ENCODE measurements around the gene JMJD8. TPM values are rescaled to one million over a fixed set of nuclear protein-coding genes. Genes with fewer than 3 reads are reported as not detected.

JMJD8 gene, protein sequence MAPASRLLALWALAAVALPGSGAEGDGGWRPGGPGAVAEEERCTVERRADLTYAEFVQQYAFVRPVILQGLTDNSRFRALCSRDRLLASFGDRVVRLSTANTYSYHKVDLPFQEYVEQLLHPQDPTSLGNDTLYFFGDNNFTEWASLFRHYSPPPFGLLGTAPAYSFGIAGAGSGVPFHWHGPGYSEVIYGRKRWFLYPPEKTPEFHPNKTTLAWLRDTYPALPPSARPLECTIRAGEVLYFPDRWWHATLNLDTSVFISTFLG
- total RNA-seq, result 45.7 and 62.3 TPM in 2 replicates

DNA sequence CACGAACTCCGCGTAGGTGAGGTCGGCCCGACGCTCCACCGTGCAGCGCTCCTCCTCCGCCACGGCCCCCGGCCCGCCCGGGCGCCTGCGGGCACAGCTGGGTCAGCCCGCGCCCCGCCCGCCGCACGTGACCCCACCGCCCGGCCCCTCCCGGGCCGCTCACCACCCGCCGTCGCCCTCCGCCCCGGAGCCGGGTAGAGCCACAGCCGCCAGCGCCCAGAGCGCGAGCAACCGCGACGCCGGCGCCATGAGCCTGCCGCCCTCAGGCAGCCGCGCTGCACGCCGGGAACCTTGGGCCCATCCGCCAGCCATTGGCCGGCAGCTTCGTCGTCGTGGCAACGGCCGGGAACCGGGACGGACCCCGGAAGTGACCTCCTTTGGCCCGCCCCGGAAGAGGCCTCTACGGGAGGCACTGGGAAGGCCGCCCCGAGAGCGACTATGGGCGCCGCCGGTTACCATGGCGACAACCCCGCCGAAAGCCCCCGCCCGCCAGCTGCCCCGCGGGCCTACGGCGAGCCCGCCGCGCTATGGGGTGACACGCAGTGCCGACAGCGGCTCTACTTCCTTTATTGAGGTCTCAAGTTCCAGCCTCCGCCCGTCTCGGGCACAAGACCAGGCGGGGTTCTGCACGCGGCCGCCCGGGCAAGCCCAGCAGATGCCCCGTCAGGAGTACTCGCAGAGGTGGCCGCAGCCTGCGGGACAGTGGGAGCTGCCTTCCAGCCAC, at the start of gene JMJD8:
TSS of gene JMJD8 (minus strand) at position 264 of the 724 bp plus-strand sequence. CDS start at position 249, 15 bp downstream.

DNA sequence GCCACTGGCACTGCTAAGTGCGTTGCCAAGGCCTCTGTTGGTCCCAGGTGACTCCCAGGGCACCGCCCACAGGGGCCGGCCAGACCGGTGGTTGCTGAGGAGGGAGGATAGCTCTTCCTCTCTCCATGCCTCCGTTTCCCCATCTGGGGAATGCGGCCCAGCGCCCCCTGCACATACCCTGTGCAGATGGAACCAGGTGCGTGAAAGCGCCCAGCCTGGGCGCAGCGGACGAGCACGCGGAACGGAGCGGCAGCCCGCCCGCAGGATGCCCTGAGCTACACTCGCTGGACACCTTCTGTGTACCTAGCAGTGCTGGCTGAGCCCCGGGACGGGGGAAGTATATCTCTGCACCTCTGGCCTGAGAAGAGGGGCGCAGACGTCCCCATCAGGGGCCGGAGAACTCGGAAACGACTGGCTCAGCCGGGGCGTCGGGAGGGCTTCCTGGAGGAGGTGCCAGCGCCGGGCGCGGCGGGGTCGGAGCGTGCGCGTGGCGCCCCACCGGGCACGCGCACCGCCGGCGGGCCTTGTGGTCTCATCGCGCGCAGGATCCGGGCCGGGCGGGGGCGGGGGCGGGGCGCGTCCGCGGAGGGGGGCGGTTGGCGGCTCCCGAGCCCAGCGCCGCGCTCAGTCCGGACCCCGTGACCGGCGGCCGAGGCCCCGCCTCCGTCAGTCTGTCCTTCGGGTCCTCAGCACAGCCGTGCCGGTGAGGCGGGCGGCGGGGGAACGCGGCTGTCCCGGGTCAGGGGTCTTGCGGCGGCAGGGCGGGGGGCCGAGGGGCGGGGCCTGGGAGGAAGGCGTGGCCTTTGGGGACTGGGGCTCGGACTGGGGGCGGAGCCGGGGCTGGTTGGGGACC, 42.5 kb upstream of the JMJD8 start, which contains the start of the genes CCDC78 and HAGHL:
TSS of gene CCDC78 (minus strand) at position 6 of the 853 bp plus-strand sequence. CDS start 76 bp downstream, outside the sequence.
TSS of gene HAGHL (plus strand) at position 669 of the 853 bp plus-strand sequence. CDS start 404 bp downstream, outside the sequence.

DNA sequence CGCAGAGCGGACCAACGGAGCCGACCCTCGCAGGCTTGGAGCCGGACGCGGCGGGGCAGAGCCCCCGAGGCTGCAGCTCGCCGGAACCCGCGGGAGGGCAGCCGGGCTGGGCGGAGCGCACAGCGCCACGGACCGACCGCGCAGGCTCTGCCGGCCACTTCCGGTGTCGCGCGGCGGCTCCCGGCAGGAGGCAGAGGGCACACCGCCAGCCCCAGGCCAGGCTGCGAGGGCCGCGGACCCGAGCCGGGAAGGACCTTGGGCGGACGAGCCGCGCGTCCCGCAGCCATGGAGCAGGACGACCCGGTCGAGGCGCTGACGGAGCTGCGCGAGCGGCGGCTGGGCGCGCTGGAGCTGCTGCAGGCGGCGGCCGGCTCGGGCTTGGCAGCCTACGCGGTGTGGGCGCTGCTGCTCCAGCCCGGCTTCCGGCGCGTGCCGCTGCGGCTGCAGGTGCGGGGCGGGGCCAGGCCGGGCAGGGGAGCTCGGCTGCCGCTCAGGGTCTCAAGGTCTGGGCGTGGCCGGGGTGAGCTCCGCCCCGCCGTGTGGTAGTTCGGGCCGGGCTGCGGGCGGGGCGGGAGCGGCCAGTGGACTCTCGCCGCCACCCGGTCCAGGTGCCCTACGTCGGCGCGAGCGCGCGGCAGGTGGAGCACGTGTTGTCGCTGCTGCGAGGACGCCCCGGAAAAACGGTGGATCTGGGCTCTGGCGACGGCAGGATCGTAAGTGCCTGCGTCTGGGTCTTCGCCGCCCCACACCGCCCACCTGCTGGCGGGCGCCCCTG, 37.0 kb upstream of the JMJD8 start, which contains the start of gene ANTKMT:
TSS of gene ANTKMT (plus strand) at position 157 of the 775 bp plus-strand sequence. CDS start at position 286, 129 bp downstream.

DNA sequence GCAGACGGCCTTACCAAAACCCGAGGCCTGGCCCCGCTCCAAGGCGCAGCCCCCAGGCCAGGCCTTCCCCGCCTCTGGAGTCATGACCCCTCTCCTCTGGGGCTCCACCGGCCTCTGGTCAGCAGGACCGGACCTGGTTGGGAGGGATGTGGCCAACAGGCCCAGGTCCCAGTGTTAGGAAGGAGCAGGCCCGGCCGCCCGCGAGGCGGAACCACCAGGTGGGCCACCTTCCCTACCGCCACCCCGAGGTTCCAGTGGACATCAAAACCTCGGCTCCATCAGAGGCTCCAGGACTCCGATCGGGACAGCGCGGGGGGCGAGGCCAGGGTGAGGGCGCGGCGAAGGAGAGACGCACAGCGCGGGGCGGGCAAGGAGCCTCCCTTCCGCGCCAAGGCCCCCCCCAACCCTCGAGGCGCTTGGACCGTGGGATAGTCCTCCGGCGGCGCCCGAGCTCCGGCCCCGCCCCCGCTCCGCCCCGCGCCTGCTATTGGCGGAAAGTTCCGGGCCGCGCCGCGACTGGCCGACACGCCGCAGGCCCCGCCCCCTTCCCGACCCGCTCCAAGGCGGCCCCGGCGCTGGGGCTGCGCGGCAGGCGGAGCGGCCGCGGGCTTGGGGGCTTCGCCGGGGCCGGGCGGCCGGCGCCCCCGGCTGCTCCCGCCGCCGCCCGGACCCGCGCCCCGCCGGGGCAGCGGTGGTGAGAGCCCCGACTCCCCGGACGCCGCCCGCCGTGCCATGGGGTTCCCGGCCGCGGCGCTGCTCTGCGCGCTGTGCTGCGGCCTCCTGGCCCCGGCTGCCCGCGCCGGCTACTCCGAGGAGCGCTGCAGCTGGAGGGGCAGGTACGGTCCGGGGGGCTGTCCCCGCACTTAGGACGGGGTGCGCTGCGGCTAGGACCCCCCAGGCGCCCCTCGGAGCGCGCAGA, 30.7 kb upstream of the JMJD8 start, which contains the start of gene METRN:
TSS of gene METRN (plus strand) at position 561 of the 919 bp plus-strand sequence. CDS start at position 733, 172 bp downstream.

DNA sequence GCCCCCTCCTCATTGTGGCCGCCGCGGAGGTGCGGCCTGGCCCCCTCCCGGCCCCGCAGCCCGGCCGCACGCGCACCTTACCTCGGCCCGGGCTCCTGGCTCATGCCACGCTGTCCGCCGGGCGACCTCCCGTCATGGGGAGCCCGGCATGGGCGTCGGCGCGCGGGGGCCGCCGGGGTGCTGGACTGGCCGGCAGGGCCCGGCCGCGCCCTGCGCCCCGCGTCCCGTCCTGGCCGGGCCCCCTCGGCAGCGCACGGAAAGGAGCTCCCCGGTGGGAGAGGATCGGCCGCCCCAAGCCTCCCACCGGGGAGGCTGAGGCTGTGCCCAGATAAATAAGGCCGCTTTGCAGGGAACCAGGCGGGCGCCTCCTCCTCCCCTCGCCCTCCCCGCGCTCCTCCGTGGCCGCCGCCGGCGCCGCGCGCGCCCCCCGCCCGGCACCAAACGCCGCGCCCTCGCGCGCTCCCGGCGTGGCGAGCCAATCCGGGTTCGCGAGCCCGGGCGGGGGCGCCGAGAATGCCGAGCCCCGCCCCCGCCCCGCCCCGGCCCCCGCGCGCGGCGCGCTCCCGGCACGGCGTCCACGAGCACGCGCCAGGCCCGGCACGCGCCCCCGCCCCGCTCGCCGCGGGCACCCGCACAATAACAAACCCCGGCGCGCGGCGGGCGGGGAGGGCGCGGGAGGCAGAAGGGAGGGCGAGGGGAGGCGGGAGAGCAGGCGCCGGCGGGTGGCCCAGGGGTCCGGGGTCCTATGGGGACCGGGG, 21.5 kb upstream of the JMJD8 start, which contains the start of gene FBXL16:
TSS of gene FBXL16 (minus strand) at position 371 of the 758 bp plus-strand sequence. CDS start 8,396 bp downstream, outside the sequence.

DNA sequence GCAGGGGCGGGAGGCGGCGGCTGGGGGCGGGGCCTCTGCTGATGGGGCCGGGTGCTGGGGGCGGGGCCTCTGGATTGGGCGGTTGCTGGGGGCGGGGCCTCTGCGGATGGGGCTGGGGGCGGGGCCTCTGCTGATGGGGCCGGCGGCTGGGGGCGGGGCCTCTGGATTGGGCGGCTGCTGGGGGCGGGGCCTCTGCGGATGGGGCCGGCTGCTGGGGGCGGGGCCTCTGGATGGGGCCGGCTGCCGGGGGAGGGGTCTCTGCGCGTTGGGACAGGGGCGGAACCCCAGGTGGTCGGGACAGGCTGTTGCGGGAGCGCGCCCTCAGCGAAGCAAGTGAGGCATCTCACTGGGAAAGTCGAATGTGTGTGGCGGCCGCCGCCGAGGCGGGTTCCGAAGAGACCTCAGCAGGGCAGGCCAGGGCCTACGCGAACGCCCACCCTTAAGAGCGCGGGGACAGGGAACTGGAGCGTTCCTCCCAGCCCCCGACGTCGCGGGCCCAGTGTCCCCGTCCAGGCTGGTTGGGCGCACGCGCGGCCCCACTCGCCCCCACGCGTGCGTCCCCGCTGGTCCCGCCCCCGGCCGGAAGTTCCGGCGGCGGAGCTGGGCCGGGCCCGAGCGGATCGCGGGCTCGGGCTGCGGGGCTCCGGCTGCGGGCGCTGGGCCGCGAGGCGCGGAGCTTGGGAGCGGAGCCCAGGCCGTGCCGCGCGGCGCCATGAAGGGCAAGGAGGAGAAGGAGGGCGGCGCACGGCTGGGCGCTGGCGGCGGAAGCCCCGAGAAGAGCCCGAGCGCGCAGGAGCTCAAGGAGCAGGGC, 4.1 kb downstream of the JMJD8 start, which contains the start of gene STUB1:
TSS of gene STUB1 (plus strand) at position 597 of the 811 bp plus-strand sequence. CDS start at position 713, 116 bp downstream.

DNA sequence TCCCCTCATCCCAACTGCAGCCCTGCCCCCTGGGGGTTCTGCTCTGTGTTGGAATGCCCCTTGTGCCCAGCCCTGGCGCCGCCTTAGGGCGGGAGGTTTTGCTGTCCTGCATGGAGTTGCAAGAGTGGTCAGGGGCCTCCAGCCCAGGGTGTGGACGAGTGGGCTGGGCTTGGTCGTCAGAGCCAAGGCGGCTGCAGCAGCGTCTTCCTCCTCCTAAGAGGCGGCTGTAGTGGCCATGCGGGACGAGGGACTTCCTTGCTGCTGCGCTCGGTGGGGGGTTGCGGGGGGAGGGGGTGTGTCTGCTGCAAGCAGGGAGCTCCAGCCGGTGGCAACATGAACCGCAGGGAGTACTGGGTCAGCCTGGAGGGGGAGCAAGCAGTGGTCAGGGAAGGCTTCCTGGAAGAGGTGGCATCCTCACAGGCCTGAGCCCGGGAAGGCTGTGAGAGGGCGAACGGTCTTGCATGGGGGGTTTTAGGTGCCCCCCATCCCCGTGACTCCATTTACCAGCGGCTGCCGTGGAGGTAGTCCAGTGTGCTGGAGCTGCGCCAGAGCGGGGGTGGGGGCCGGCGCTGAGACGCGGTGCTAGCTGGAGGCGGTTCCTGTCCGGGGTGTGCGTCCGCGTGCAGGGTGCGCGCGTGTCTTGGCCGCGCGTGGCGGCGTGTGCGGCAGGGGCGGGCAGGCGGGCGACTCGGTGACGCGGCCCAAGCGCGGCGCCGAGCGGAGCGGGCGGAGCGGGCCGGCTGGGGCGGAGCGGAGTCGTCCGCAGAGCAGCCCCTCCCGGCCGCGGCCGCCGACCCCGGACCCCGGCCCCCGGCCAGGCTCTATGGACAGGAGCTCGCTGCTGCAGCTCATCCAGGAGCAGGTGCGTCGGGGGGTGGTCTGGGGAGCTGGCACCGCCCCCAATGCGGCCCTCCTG, 8.9 kb downstream of the JMJD8 start, which contains the start of gene RHBDL1:
TSS of gene RHBDL1 (plus strand) at position 704 of the 916 bp plus-strand sequence. CDS start at position 824, 120 bp downstream.

DNA sequence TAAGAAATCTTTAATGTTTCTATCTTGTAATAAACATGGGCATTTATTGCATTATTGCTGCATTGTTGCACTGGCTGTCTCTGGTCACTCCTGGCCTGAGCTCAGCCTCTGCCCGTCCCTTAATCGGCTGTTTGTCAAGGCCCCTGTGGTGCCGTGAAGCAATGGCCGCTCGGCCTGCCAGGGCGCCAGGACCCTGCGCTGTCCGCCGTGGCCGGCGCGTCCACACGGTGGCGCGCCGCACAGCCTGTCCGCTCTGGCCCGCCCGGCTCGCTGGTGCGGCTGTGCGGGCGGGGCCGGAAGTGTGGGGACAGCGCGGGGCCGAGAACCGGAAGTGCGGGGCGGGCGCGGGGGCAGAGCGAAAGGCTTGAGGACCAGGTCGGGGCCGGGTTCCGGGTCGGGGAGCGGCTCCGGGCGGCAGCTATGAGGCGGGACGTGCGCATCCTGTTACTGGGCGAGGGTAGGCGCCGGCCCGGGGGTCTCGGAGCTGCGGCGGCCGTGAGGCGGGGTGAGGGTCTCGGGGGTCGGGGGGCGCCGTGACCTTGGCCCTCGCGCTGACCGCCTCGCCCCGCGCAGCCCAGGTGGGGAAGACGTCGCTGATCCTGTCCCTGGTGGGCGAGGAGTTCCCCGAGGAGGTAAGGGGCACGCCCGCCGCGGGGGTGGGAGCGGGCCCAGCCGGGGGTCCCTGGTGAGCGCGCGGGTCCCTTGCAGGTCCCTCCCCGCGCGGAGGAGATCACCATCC, 16.2 kb downstream of the JMJD8 start, which contains the start of gene RHOT2:
TSS of gene RHOT2 (plus strand) at position 353 of the 739 bp plus-strand sequence. CDS start at position 421, 68 bp downstream.

DNA sequence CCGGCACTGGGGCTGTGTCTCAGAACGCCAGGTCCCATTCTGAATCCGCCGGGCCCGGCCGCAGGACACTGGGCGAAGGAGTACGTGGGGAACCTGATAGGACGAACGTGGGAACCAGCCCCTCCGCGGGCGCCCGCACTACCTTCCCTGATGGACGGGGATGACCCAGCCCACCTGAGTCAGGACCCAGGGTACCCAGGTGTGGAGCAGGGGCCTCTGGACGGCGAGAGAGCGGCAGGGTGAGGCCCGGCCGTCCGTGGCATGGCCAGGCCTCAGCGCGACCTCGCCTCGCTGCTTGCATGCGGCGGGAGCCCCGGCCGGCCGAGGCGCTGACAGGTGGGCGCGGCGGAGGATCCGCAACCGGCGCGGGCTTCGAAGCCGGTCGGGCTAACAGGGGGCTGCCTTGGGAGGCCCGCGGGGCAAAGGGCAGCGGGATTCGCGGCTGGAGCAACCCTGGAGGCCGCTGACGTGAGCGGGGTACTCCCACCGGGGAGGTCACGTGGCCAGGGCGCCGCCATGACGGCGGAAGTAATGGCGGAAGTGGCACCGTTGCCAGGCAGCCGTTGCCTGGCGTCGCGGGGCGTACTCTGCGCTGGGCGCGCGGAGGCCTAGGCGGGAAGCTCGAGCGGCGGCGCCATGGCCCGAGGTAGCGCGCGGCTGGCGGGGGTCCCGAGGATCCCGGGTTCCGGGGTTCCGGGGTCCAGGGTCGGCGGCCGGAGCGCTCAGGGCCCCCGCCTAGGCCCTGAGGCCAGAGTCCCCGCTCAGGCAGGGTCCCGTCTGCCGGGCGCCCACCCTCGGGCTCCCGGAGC, 35.1 kb downstream of the JMJD8 start, which contains the start of gene WDR90:
TSS of gene WDR90 (plus strand) at position 585 of the 809 bp plus-strand sequence. CDS start at position 637, 52 bp downstream.

DNA sequence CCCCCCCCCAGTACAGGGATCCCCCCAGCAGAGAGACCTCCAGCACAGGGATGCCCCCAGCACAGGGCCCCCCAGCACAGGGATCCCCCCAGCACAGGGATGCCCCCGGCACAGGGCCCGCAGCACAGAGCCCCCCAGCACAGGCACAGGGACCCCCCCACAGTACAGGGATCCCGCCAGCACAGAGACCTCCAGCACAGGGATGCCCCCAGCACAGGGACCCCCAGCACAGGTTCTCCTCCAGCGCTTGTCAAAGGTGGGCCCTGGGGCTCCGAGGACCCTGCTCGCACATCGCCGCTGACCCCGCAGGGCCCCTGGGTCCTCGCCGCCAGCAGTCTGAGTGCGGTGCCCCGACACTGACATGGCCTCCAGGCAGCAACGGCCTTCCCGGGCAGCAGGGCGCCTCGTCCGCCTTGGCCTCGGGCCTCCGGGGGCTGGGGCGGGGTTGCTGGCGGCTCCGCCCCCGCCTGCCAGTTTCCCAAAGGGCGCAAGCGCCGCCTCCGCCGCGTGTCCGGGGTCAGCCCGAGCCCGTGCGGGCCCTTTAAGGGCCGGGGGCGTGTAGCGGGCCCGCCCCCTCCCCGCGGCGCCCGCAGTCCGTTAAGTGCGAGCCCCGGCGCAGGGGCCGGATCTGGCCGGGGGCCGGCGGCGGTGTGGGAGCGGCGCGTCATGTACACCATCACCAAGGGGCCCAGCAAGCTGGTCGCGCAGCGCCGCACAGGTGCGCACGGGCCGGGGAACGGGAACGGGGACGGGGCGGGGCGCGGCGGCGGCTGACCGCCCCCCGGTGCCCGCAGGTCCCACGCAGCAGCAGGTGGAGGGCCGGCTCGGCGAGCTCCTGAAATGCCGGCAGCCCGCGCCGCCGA, 42.6 kb downstream of the JMJD8 start, which contains the start of gene MCRIP2:
TSS of gene MCRIP2 (plus strand) at position 503 of the 863 bp plus-strand sequence. CDS start at position 667, 164 bp downstream.

DNA sequence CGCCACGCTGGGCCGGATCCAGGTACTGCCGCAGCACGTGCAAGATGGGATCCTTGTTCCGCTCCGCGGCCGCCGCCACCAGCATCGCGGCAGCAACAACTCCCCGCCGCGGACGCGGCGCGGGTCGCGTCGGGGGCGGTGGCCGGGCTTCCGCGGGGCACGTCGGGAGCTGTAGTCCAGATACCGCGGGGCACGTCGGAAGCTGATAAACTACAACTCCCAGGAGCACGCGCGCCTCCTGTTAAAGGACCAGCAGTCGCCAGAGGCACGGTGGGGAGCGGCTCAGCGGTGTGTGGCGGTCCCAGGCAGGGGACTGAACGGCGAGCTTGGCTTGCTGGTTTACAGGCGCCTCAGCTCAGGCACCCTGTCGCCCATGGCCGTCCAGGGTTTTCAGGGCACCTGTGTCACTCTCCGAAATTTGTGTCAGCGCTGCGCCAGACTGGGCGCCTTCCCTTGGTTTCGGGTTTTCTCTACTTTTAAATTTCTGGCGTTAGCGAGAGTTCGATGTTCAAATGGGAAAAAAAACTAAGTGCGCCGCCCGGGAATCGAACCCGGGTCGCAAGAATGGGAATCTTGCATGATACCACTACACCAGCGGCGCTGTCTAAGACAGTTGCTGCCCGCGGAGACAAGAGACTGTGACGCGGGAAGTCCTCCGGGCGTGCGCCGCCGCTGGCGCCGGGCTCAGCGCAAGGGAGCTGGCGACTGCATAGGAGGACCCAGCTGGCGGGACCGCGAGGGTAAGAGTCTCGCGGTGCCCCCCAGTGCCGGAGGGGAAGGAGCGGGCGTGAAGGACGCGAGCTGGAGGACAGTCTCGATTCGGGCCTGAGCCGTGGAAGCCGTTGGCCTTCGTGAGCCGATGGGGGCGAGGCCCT, 47.7 kb downstream of the JMJD8 start, which contains the start of gene METTL26:
TSS of gene METTL26 (minus strand) at position 100 of the 875 bp plus-strand sequence. CDS start at position 85, 15 bp downstream.

Data from placental pericyte (primary cell).